ENCODE data around the gene CAPN5. TPM values are rescaled to one million over a fixed set of nuclear protein-coding genes. Genes with fewer than 3 reads are reported as not detected.
A peak's percentile ranks its signal among the peaks of the same experiment; 100 is the strongest.

The CAPN5 gene
- total RNA-seq, 1 donor from 2014 or later: 0.71 TPM

GRCh38 chr11:77118086-77118485 lies 51.3 kb downstream of the CAPN5 start:
- Mint-ChIP-seq H3K4me3 (no peak overlapping the region), H3K36me3 (ENCODE audit: low read depth) (no peaks in the 10 kb centered on the region), H3K4me1 (no peaks in the 10 kb centered on the region), H3K9me3 (no peaks in the 10 kb centered on the region), H3K27me3 (no peaks in the 10 kb centered on the region), H3K27ac (no peak overlapping the region)
- ChIA-PET POLR2A (no interaction called here), CTCF (no interaction called here)
- DNase-seq (no peak), ATAC-seq (ENCODE audit: low read depth) (no peak)
- intact Hi-C loops (cut with micrococcal nuclease): no loop called here
- TF ChIP-seq, protein P1, sequence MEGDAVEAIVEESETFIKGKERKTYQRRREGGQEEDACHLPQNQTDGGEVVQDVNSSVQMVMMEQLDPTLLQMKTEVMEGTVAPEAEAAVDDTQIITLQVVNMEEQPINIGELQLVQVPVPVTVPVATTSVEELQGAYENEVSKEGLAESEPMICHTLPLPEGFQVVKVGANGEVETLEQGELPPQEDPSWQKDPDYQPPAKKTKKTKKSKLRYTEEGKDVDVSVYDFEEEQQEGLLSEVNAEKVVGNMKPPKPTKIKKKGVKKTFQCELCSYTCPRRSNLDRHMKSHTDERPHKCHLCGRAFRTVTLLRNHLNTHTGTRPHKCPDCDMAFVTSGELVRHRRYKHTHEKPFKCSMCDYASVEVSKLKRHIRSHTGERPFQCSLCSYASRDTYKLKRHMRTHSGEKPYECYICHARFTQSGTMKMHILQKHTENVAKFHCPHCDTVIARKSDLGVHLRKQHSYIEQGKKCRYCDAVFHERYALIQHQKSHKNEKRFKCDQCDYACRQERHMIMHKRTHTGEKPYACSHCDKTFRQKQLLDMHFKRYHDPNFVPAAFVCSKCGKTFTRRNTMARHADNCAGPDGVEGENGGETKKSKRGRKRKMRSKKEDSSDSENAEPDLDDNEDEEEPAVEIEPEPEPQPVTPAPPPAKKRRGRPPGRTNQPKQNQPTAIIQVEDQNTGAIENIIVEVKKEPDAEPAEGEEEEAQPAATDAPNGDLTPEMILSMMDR (IDR thresholded peaks at IDR 0.05): no peak

GRCh38 chr11:77118971-77119370 lies 52.2 kb downstream of the CAPN5 start:
- ChIA-PET POLR2A (no interaction called here), CTCF (no interaction called here)

DNA sequence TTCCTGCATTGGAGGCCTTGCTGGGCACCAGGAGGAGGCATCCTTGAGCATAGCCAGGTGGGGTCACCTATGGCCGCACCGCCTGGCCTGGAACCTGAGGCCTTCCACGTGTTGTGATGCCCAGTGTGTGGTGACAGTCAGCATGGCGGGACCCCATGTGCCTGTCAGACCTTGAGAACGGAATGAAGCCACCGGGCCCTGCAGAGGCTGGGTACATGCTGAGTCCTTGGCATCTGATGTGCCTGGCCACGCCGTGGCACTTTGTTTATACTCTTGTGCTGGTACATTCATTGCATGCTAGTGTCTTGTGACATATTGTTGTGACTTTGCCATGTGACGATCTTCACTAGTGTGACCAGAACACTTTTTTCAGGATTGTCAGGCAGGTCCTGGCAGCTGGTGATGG lies 52.8 kb downstream of the CAPN5 start:
- ATAC-seq (ENCODE audit: low read depth) (no peak), DNase-seq (no peak)
- H3K4me3 Mint-ChIP-seq: no peak overlapping the region
- H3K9me3 Mint-ChIP-seq: no peaks in the 10 kb centered on the region
- no peak overlapping the region for H3K27ac Mint-ChIP-seq
- ChIA-PET POLR2A (no interaction called here), CTCF (no interaction called here)
- TF ChIP-seq, protein P1 (IDR thresholded peaks at IDR 0.05): no peak
- no peaks in the 10 kb centered on the region for H3K27me3 Mint-ChIP-seq
- no peaks in the 10 kb centered on the region for H3K4me1 Mint-ChIP-seq
- H3K36me3 Mint-ChIP-seq (ENCODE audit: low read depth): no peaks in the 10 kb centered on the region
- intact Hi-C loops (cut with micrococcal nuclease): no loop called here

More at GRCh38 chr11:77118971-77119370, 52.2 kb downstream of the CAPN5 start:
- TF ChIP-seq, protein P1 (IDR thresholded peaks at IDR 0.05): no peak
- no peaks in the 10 kb centered on the region for H3K4me1 Mint-ChIP-seq
- no peak overlapping the region for H3K4me3 Mint-ChIP-seq
- intact Hi-C loops (cut with micrococcal nuclease): no loop called here
- H3K9me3 Mint-ChIP-seq: no peaks in the 10 kb centered on the region
- ATAC-seq (ENCODE audit: low read depth): no peak
- H3K36me3 Mint-ChIP-seq (ENCODE audit: low read depth): no peaks in the 10 kb centered on the region
- H3K27ac Mint-ChIP-seq: no peak overlapping the region
- no peak for DNase-seq
- no peaks in the 10 kb centered on the region for H3K27me3 Mint-ChIP-seq

DNA sequence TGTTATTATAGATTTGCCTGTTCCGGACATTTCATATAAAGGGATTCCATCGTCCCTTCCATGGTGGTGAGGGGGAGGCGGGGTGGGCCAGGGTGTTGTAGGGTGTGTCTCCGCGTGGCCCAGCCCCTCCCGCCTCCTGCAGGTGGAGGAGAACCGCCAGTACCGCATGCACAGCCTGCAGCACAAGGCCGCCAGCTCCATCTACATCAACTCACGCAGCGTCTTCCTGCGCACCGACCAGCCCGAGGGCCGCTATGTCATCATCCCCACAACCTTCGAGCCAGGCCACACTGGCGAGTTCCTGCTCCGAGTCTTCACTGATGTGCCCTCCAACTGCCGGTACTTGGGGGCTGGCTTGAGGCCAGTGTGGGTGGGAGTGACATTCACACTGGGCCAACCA lies 53.8 kb downstream of the CAPN5 start:
- no peaks in the 10 kb centered on the region for H3K9me3 Mint-ChIP-seq
- intact Hi-C loops (cut with micrococcal nuclease): no loop called here
- no peak for ATAC-seq (ENCODE audit: low read depth)
- no peak overlapping the region for H3K4me3 Mint-ChIP-seq
- peak overlapping the region; percentile 24 for H3K27ac Mint-ChIP-seq
- no peaks in the 10 kb centered on the region for H3K27me3 Mint-ChIP-seq
- no peaks in the 10 kb centered on the region for H3K36me3 Mint-ChIP-seq (ENCODE audit: low read depth)
- H3K4me1 Mint-ChIP-seq: no peaks in the 10 kb centered on the region
- DNase-seq: no peak
- POLR2A ChIA-PET: no interaction called here
- CTCF ChIA-PET: no interaction called here
- TF ChIP-seq, protein P1 (IDR thresholded peaks at IDR 0.05): no peak

DNA sequence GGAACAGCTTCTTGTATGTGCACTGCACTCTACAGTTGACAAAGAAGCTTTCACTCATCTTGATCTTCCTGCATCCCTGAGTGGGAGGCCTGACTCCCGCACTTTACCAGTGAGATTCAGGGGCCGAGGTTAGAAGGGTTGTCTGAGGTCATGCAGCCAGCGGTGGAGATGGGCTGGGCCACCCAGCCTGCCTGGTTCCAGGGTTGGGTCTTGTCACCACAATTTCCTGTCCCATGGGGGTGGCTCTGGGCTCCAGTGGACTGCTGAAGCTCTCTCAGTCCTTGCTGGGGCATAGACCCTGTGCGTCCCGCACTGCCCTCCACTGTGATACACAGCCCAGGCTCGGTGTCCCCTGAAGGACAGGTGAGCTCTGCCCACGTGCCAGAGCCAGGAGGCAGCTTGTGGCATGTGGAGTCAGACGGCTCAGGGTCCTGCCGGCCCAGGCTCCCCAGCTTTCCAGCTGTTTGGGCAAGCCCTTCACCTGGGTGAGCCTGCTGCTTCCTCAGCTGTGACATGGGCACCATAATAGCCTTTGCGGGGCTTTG lies 54.4 kb downstream of the CAPN5 start:
- ChIA-PET CTCF (no interaction called here), POLR2A (no interaction called here)
- intact Hi-C loops (cut with micrococcal nuclease): no loop called here
- no peak overlapping the region for H3K4me3 Mint-ChIP-seq
- H3K27me3 Mint-ChIP-seq: peaks cover 1% of the 10 kb centered on the region
- DNase-seq (no peak), ATAC-seq (ENCODE audit: low read depth) (no peak)
- H3K4me1 Mint-ChIP-seq: no peaks in the 10 kb centered on the region
- TF ChIP-seq, protein P1 (IDR thresholded peaks at IDR 0.05): no peak
- no peaks in the 10 kb centered on the region for H3K36me3 Mint-ChIP-seq (ENCODE audit: low read depth)
- no peak overlapping the region for H3K27ac Mint-ChIP-seq
- H3K9me3 Mint-ChIP-seq: no peaks in the 10 kb centered on the region
